Spleen (tissue), 11 donors: ENCODE data around the gene ERVK3-1. TPM values are rescaled to one million over a fixed set of nuclear protein-coding genes. Genes with fewer than 3 reads are reported as not detected.
"Not testable (repeated sequence)": the region's sequence is repeated elsewhere in the genome, so short reads cannot be mapped to it uniquely, and the experiment has no call there.

Experiments used
- DNase-seq: peaks from one replicate; pipeline ENCODE4 v3.0.0-alpha.2; 2020
- H3K27ac ChIP-seq, 8 donors: fragments of 200-600 bp; sonication (generic) in 7 of 8; 1 replicate in 4 of 8; 2 replicates in 4 of 8; pipeline versions ENCODE4 v1.5.0 to v1.8.0; 2016 to 2021; ENCODE audit warnings: inconsistent platforms in 4 of 8, mild to moderate bottlenecking in 4 of 8, moderate library complexity in 1 of 8
- H3K27me3 ChIP-seq, 7 donors: fragments of 200-600 bp; sonication (generic) in 6 of 7; replicated peaks in 1 of 7; 1 replicate in 4 of 7; 2 replicates in 3 of 7; pipeline versions ENCODE4 v1.5.0 to v1.8.0; 2016 to 2021; ENCODE audit warnings: inconsistent platforms in 3 of 7, mild to moderate bottlenecking in 1 of 7
- H3K36me3 ChIP-seq, 6 donors: fragments of 200-600 bp; sonication (generic) in 5 of 6; 1 replicate in 4 of 6; 2 replicates in 2 of 6; pipeline versions ENCODE4 v1.5.0 to v1.8.0; 2016 to 2021; ENCODE audit warnings: inconsistent platforms in 2 of 6
- H3K4me1 ChIP-seq, 6 donors: fragments of 200-600 bp; sonication (generic) in 5 of 6; 1 replicate in 3 of 6; 2 replicates in 3 of 6; pipeline versions ENCODE4 v1.5.0 to v1.8.0; 2016 to 2021; ENCODE audit warnings: inconsistent platforms in 3 of 6
- H3K4me3 ChIP-seq, 8 donors: fragments of 200-600 bp; sonication (generic) in 7 of 8; 1 replicate in 4 of 8; 2 replicates in 4 of 8; pipeline versions ENCODE4 v1.5.0 to v1.8.0; 2016 to 2021; ENCODE audit warnings: inconsistent platforms in 4 of 8, mild to moderate bottlenecking in 4 of 8, moderate library complexity in 2 of 8
- H3K9me3 ChIP-seq, 8 donors: fragments of 200-600 bp; sonication (generic) in 7 of 8; 1 replicate in 4 of 8; 2 replicates in 4 of 8; pipeline versions ENCODE4 v1.5.0 to v1.8.0; 2016 to 2021; ENCODE audit warnings: inconsistent platforms in 4 of 8
- CTCF ChIP-seq, 11 experiments: fragments of 200-600 bp in 7 of 11; fragments of 450-650 bp in 4 of 11; sonication (generic) in 4 of 11; IDR thresholded peaks in 8 of 11; conservative IDR thresholded peaks in 3 of 11; 1 replicate in 7 of 11; 2 replicates in 4 of 11; pipeline versions ENCODE4 v1.4.0 to v1.8.0; 2016 to 2021; ENCODE audit warnings: antibody characterized with exemption in 11 of 11, inconsistent platforms in 4 of 11, mild to moderate bottlenecking in 1 of 11
- POLR2A ChIP-seq, 3 donors: fragments of 450-650 bp; IDR thresholded peaks; one replicate each; pipeline ENCODE4 v1.5.1; 2017; ENCODE audit warnings: antibody characterized with exemption in 3 of 3, mild to moderate bottlenecking in 1 of 3
- POLR2AphosphoS5 ChIP-seq, 3 donors: sonication (generic); formaldehyde crosslinking; IDR thresholded peaks; one replicate each; pipeline ENCODE4 v1.5.1; 2017; ENCODE audit warnings: antibody characterized with exemption in 3 of 3
- WGBS, 5 donors: extraction: QIAGEN DNeasy Blood & Tissue Kit in 3 of 5; methylation state at CpG; one replicate each; pipeline versions ENCODE4 v1.1.5 to v1.1.7; 2013 to 2018; 5-methylcytosine and 5-hydroxymethylcytosine counted together
- intact Hi-C: fragments of 100-400 bp; cut with DNase I; formaldehyde crosslinking; loops from one replicate; pipeline ENCODE4 v1.15.0; 2023; ENCODE audit warnings: low total_unique reads
- polyA plus RNA-seq, 3 donors: library from polyadenylated mRNA; stranded (reverse); fragments of 200-250 nt; gene quantifications; one replicate each; pipeline ENCODE4 v1.2.1, GENCODE V29; 2013
- total RNA-seq, 7 donors: library from RNA; depleted of rRNA in 3 of 7; stranded (reverse); fragments of >200 nt in 3 of 7; fragmentation: NEBNext Ultra II Directional in 4 of 7; extraction: Animal tissue kit (Norgen Biotek cat#: 25700) in 4 of 7; gene quantifications; one replicate each; pipeline versions ENCODE4 v1.1.0 to v1.2.1, GENCODE V29; 2016 to 2021
- donor health status: healthy with polysubstance abuse.
- donor health status: DM: no; HTN: no; CAD: no; lungs with moderate emphysema.
- donor health status: DM: no; HTN: no; CAD: no.
- donor health status: Bipolar disorder and iron deficiency.
- donor health status: healthy.
- donor health status: DM: no; HTN: no; CAD: no.
- donor health status: DM: yes; HTN: yes; CAD: no.

Gene ERVK3-1
- total and polyA plus RNA-seq, 10 donors: 34.0 to 62.5 (median 42.7) TPM

GRCh38 chr19:58304748-58305064, 471 bp upstream of the ERVK3-1 start:
- H3K27ac ChIP-seq: peak overlapping the region; percentile 88 to 96 (median 92)
- intact Hi-C loops: no loop called here
- 32 to 44% (median 35%) methylated on average over 7 of the region's 7 CpGs for WGBS, 5 donors

GRCh38 chr19:58305932-58306323, 751 bp downstream of the ERVK3-1 start:
- no peak for TF ChIP-seq POLR2AphosphoS5 (IDR thresholded peaks at IDR 0.05)
- TF ChIP-seq CTCF (IDR thresholded peaks at IDR 0.05 in 8 of 11, conservative IDR thresholded peaks at IDR 0.05 in 3 of 11): no peak
- no peak for TF ChIP-seq POLR2A (IDR thresholded peaks at IDR 0.05)
- intact Hi-C loops: no loop called here
- WGBS, 5 donors: 58 to 76% (median 68%) methylated on average over 12 of the region's 12 CpGs
- peaks cover 0 to 14% (median 0%) of the 10 kb centered on the region in 8 donors for H3K9me3 ChIP-seq
- H3K36me3 ChIP-seq: peaks cover 0 to 61% (median 24%) of the 10 kb centered on the region in 6 donors
- H3K4me1 ChIP-seq: peaks cover 11 to 55% (median 26%) of the 10 kb centered on the region in 6 donors
- H3K27me3 ChIP-seq: no peaks in the 10 kb centered on the region
- peak overlapping the region; percentile 88 to 96 (median 92) for H3K27ac ChIP-seq
- H3K4me3 ChIP-seq: peak overlapping the region; percentile 52 to 92 (median 75)
- no peak for DNase-seq

More at GRCh38 chr19:58304748-58305064, 471 bp upstream of the ERVK3-1 start:
- TF ChIP-seq CTCF (IDR thresholded peaks at IDR 0.05 in 8 of 11, conservative IDR thresholded peaks at IDR 0.05 in 3 of 11): no peak
- H3K36me3 ChIP-seq: peaks cover 0 to 62% (median 30%) of the 10 kb centered on the region in 6 donors
- H3K27me3 ChIP-seq: no peaks in the 10 kb centered on the region
- H3K4me1 ChIP-seq: peaks cover 11 to 51% (median 26%) of the 10 kb centered on the region in 6 donors
- H3K9me3 ChIP-seq: peaks cover 0 to 25% (median 0%) of the 10 kb centered on the region in 8 donors
- DNase-seq: no peak
- H3K4me3 ChIP-seq: peak overlapping the region; percentile 52 to 92 (median 75)

GRCh38 chr19:58307736-58308135, 2.6 kb downstream of the ERVK3-1 start:
- intact Hi-C loops: no loop called here
- DNase-seq: peak; percentile 19
- Histone ChIP-seq H3K27me3 (no peaks in the 10 kb centered on the region), H3K27ac (no peak overlapping the region), H3K4me1 (peaks cover 11 to 55% (median 26%) of the 10 kb centered on the region in 6 donors), H3K4me3 (no peak overlapping the region), H3K9me3 (peaks cover 0 to 5% (median 0%) of the 10 kb centered on the region in 8 donors), H3K36me3 (peaks cover 0 to 67% (median 38%) of the 10 kb centered on the region in 6 donors)
- WGBS, 5 donors: 82 to 94% (median 89%) methylated on average over 4 of the region's 4 CpGs
- TF ChIP-seq POLR2AphosphoS5 (IDR thresholded peaks at IDR 0.05): no peak
- no peak for TF ChIP-seq CTCF (IDR thresholded peaks at IDR 0.05 in 8 of 11, conservative IDR thresholded peaks at IDR 0.05 in 3 of 11)
- TF ChIP-seq POLR2A (IDR thresholded peaks at IDR 0.05): no peak

GRCh38 chr19:58310685-58311084, 5.5 kb downstream of the ERVK3-1 start:
- H3K4me3 ChIP-seq, H3K27me3 ChIP-seq, H3K9me3 ChIP-seq, H3K27ac ChIP-seq, DNase-seq, intact Hi-C loops: not testable (repeated sequence)
- 78 to 87% (median 82%) methylated on average over 13 of the region's 13 CpGs for WGBS, 5 donors
- peaks cover 0 to 97% (median 67%) of the 10 kb centered on the region in 6 donors for H3K36me3 ChIP-seq
- peaks cover 11 to 44% (median 19%) of the 10 kb centered on the region in 6 donors for H3K4me1 ChIP-seq
- TF ChIP-seq CTCF (IDR thresholded peaks at IDR 0.05 in 8 of 11, conservative IDR thresholded peaks at IDR 0.05 in 3 of 11): peak in 9 of 11 experiments; percentile 8 to 59 (median 42)
